GM18858 (cell line): ENCODE data around the gene PTPRG.

Source experiments
- ATAC-seq: cut with Tn5 transposase; IDR thresholded peaks from one replicate; pipeline ENCODE4 v1.9.1; 2021; ENCODE audit not compliant: unreplicated experiment

PTPRG gene

DNA sequence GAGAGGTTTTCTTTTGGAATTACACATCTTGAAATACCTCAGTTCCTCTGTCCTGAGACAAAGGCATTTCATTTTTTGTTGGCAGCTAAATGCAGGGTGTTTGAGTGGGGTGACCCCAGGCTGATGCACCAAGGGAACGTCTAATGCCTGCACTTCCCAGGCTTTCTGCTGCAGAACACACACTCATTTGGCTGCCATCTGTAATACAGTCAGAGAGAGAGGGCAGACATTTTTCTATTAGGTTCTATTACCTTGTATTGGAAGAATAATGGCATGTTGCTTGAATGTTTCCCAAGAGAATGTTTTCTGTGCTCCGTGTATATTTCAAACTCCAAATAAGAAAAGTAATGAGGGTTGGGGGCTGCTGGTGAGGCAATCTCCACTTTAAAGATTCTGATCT is 87.1 kb downstream of the PTPRG start:
- no peak for ATAC-seq

DNA sequence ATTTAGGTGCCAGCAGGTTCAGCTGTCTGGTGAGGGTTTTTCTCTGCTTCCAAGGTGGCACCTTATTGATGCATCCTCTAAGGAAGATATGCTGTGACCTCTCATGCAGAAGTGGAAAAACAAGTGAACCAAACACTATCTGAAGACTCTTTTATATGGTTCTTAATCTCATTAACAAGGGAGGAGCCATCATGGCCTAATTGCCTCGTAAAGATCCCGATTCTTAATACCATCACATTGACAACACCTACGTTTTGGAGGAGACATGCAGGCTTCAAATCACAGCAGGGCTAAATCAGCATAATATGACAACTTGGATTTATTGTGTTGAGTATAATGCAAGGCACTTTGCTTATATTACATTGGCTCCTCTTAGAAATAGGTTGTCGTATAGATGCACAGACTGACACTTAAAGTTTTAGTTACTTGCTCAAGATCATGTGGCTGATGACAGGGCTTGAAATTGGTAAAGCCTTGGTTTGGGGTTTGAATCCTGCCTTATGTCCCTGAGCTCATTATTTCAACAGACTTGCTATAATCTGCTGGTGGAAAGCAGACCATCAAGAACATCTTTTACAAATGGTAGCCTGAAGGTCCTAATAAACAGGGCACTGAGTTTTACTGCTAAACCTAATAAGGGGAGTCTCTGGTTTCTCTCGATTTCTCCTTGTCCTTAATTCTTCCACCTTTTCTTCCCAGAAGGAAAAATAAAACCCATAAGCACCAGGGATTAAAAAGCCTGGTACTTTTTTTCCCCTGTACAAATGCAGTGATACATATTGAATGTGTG is 88.2 kb downstream of the PTPRG start:
- ATAC-seq = no peak

DNA sequence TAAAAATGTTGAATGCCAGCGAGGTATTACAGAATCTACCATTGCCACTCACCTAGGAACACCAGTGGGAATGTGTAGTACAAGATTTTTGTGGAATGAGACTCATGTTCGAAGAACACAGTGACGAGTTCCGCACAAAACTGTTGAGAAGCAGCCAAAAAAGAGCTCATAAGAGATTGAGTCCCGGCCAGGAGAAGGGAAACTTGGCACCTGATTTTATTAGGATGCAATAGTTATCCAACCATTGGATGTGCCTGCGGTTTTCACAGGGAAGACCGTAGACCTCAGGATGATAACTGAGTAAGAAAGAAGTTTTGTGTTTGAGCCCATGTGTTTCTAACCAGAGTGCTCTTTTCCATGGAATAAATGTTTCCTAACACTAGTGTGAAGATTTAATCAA is 88.9 kb downstream of the PTPRG start:
- ATAC-seq = no peak

GRCh38 chr3:61650719-61651410 is 89.5 kb downstream of the PTPRG start:
- ATAC-seq = no peak

DNA sequence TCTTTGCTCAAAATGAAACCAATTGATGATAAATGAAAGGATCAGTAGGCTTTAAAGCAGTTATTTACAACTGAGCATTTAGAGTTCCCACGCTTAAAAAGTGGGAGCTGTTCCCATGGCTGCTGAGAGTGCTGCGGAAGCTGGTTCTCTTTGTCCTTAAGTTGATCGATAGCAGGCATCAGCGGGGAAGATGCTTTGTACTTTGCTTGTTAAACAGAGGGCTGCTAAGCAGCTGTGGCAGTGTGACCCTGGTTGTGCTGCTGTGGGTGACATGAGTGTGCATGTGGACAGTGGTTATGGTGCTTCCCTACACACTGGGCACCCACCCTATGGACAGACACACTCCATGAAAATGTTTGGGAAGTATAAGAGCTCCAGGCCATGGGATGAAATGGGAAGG is 96.3 kb downstream of the PTPRG start:
- ATAC-seq = no peak

GRCh38 chr3:61662861-61663260 is 101.5 kb downstream of the PTPRG start:
- ATAC-seq = no peak

DNA sequence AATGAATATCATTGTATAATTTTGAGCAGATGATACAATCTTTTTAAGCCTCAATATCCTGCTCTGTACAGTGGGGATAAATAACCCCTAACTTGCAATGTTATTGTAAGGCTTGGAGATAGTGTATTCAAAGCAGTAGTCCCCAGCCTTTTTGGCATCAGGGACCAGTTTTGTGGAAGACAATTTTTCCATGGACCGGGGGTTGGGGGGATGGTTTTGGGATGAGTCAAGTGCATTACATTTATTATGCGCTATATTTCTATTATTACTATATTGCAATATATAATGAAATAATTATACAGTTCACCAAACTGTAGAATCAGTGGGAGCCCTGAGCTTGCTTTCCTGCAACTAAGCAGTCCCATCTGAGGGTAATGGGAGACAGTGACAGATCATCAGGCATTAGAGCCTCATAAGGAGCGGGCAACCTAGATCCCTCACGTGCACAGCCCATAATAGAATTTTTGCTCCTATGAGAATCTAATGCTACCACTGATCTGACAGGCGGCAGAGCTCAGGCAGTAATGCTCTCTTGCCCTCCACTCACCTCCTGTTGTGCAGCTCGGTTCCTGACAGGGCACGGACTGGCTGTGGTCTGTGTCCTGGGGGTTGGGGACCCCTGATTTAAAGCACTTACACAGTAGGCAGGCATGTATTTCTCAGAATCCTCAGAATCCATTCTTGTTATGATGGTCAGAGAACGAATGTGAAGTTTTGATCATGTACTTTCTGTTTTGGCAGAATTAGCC is 102.2 kb downstream of the PTPRG start:
- no peak for ATAC-seq

- ATAC-seq = no peak
Measured at GRCh38 chr3:61664105-61664482, 102.7 kb downstream of the PTPRG start.

GRCh38 chr3:61665121-61665520 is 103.8 kb downstream of the PTPRG start:
- no peak for ATAC-seq

GRCh38 chr3:61665987-61666386 is 104.6 kb downstream of the PTPRG start:
- ATAC-seq = no peak

DNA sequence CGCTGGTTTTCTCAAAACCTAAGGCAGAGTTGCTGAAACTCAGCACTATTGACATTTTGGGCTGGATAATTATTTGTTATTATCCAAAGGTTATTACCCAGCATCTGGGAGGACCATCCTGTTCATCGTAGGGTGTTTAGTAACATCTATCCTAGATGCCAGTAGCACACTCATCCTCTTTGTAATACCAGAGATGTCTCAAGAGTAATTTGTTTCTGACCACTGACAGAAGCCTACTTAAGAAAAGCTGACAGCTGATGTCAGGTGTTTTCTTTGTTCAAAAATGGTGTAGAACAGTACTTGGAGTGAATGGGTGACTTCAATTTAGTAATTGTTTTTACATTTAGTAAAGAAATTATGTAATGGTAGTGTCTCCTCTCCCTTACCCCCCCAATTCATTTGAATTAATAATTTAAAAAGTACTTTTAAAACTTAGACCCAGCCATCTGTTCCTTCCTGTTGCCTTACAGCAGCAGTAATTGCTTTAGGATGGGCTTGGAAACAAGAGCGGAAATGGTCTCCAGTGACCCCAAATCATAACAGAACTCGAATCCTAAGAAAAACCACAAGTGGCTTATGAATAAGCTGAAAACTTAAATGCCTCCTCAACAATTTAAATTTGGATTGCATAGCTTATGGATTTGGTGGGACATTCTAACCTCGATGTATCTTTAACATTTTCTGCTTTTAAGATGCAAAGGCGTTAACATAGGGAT is 105.4 kb downstream of the PTPRG start:
- ATAC-seq = no peak

GRCh38 chr3:61667383-61667782 is 106.0 kb downstream of the PTPRG start:
- no peak for ATAC-seq

DNA sequence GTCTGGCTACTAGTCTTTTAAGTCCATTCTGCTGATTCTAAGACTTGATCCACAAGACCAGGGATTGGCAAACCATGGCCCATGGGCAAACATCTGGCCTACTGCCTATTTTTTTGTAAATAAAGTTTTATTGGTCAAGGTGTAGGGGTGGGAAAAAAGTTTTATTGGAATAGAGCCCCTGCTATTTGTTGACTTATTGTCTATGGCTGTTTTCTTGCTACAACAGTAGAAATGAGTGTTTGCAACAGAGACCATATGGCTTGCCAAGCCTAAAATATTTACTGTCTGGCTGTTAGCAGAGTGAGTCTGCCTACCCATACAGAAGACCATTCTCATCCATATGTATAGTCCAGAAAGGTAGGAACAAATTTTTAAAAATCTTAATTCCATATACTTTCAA is 106.4 kb downstream of the PTPRG start:
- ATAC-seq = no peak

DNA sequence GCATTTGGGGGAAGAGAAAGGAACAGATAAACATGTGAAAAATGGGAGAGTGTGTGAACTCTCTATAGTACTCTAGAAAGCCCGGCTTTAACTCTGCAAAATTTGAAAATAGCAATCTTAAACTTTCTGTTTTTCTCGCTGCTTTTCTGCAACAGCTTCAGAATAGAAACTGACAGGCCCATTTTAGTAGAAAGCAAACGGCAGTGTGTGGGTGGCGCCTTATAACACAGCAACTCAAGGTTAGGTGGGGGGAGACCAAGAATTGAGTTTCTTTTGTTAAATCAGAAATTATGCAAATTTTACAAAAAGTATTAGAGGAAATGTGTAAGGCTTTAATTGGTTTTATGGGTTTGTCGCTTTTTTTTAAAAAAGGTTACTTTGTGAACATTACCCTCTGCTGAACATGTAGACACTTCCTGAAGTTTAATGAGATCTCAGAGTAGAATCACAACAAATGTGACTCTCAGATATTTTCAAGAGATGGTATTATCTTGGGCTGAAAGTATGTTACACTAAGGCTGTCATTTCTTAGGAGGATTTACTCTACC is 107.0 kb downstream of the PTPRG start:
- ATAC-seq = no peak

DNA sequence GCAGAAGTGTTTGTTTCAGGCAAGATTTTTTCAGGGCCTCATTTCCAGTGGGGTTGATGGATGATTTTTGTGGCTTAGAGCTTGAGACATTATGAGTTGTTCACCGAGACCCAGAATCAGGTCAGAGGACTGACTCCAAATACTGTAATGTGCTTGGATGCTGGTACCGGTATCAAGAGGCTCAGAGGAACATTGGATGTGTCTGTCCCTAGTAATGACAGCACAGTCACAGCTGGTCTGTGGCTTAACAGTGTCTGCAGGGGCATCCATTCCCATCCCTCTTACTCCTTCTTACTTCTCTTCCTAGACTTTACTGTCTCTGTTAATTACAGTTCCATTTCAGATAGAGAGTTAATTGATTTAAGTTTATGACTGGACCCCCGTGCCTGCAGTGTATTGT is 107.8 kb downstream of the PTPRG start:
- no peak for ATAC-seq

DNA sequence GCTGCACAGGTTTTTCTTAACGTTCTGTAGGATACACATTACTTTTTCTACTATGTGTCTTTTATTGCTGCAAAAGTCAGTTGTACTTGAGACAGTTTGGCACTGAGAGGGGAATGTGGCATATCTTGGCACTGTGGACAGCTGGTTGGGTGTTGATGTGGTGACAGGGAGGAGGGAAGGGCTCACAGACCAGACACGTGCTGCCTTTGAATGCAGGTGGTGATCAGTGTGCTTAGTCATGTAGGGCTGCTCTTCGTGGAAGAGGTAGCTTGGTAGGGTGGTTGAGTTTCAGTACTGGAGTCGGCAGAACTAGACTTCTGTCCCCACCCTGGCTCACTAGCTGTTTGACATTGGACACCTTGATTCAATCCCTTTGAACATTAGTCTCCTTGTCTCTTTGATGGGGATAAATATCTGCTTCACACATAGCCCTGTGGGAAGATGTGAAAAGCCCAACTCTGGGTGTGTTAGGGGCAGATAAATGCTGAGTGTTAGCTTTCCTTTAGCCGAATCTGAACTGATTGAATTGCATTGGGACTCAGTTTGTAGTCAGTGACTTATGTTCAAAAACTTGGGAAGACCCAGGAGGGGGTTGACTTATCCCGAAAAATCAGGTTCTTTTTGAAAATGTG is 108.4 kb downstream of the PTPRG start:
- ATAC-seq = peak; percentile 42

GRCh38 chr3:61673651-61674050 is 112.3 kb downstream of the PTPRG start:
- ATAC-seq = no peak

DNA sequence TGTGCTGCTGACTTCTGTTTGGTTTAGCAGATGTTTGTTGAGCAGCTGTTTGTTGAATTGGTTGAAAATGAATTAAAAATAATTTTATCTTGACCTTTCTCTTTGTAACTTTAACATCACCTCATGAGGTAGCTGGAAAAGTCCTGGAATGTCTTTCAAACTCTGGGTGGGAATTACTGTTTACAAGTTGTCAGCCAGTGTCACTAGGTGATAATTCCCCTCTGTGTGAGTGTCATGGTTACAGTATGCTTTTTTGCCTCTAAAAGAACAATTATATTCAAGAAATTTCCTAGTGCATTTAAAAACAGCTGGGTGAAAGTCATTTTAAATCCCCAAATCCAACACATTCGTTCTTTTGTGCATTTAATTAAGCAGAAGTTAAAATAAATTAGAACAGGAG is 113.2 kb downstream of the PTPRG start:
- no peak for ATAC-seq

DNA sequence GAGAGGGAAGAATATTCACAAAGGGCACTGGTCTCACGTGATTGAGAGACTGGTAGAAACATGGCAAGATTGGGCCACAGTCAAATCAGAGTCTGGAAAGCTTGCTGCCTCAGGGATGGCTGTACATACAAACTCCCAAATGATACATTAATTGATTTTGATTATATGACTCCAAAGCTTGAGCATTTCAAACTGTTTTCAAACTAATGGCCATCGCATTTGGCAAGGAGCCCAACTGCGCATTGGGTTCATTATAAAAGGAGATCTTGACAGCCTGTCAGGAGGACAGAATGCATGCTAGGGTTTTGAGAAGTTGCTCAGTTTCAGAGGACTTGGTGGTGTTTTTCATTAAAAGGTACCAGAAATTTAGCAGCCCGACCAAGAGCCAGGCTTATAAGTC is 117.7 kb downstream of the PTPRG start:
- ATAC-seq = no peak

GRCh38 chr3:61680617-61681016 is 119.2 kb downstream of the PTPRG start:
- ATAC-seq = no peak

DNA sequence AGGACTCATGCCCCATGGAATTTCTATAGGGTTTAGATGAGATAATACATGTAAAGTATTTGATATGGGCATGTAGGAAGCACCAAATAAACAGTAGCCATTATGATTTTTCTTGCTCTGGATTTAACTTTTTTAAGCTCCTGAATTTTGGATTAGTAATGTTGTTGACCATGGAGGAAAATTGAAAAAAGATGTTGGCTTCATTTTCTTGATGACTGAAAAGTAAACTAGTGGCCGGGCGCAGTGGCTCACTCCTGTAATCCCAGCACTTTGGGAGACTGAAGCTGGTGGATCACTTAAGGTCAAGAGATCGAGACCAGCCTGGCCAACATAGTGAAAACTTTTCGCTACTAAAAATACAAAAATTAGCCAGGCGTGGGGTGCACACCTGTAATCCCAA is 120.3 kb downstream of the PTPRG start:
- ATAC-seq = no peak
